Sciatic nerve (tissue), 2 donors: Measurements from ENCODE around the gene STIP1. TPM values are rescaled to one million over a fixed set of nuclear protein-coding genes. Genes with fewer than 3 reads are reported as not detected.

Experiments used
- ATAC-seq: fragments of 200-7000 bp; cut with Tn5 transposase; one replicate; pipeline ENCODE4 v1.9.1; 2020; ENCODE audit warnings: mild to moderate bottlenecking, moderate library complexity
- DNase-seq: peaks from one replicate; pipeline ENCODE4 v3.0.0-alpha.2; 2020; ENCODE audit warnings: low spot score
- intact Hi-C: fragments of 100-400 bp; cut with DNase I; formaldehyde crosslinking; loops from one replicate; pipeline ENCODE4 v1.14.2; 2022
- total RNA-seq: library from RNA; stranded (reverse); fragmentation: NEBNext Ultra II Directional; extraction: Animal tissue kit (Norgen Biotek cat#: 25700); gene quantifications from one replicate; pipeline ENCODE4 v1.2.1, GENCODE V29; 2021
- donor health status: DM: no; HTN: no; CAD: no.
- donor health status: DM: no; HTN: no; CAD: no.

STIP1 gene
- total RNA-seq, 1 donor from 2014 or later: 87.6 TPM

DNA sequence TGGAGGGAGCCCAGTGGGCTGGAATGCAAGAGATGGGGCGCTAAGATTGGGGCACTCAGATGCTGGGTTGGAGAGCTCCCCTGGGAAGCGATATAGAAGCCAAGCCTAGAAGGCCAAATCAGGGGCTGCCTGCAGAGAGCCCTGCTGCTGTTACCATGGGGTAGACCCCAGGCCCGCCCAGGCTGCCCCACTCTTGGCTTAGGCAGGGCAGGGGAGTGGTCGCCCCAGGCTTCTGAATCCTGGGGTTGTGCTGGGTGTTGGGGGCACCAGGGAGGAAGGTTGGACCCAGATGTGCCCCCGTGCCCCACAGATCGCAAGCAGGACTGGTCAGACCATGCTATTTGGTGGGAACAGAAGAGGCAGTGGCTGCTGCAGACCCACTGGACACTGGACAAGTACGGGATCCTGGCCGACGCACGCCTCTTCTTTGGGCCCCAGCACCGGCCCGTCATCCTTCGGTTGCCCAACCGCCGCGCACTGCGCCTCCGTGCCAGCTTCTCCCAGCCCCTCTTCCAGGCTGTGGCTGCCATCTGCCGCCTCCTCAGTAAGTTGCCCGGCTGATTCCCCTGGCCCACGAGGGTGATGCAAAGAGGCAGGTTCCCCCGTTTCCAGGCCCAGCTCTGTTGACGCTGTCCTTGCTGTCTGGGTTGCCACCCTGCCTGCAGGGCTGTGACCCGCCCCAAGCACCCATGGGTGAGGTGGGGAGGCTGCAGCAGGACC lies 24.5 kb downstream of the STIP1 start:
- intact Hi-C loops: no loop called here
- DNase-seq: no peak
- ATAC-seq: no peak

DNA sequence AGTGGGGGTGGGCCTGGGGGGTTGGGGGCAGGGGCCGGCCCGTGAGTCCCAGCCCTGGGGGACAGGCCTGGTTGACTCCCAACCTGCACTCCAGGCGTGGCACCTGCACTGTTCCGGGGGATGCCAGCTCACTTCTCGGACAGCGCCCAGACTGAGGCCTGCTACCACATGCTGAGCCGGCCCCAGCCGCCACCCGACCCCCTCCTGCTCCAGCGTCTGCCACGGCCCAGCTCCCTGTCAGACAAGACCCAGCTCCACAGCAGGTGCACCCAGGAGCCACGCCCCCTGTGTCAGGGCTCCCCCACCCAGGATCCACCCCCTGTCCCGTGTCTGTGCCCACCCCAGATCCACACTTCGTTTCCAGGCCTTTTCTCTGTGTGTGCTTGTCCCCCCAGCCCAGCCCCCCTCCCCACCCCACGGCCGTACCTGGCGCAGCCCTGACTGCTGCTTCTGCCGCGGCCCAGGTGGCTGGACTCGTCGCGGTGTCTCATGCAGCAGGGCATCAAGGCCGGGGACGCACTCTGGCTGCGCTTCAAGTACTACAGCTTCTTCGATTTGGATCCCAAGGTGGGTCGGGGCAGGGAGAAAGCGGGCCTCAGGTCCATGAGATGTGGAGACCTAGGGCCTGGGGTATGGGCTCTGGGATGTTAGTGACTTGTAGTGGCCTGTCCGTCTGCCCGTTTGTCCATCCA lies 25.4 kb downstream of the STIP1 start:
- DNase-seq (no peak), ATAC-seq (no peak)
- intact Hi-C loops: no loop called here

DNA sequence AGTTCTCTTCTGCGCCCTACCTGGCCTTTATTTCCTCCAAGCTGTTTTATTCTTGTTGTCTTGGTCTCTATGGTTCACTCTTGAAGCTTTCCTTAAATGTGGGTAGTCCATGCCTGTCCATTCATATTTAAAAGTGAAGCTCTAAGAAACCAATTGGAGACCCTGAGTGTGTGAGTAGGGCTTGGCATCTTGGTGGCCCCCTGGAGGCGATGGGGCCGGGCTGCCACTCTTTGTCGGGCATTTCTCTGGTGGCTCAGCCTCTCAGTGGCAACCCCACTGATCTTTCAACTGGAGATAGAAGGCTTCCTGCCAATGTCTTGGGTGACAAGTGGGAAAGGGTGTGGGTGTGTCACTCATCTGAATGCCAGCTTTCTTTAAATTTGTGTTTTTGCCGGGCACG lies 30.9 kb downstream of the STIP1 start:
- intact Hi-C loops: no loop called here
- no peak for ATAC-seq
- DNase-seq: no peak

DNA sequence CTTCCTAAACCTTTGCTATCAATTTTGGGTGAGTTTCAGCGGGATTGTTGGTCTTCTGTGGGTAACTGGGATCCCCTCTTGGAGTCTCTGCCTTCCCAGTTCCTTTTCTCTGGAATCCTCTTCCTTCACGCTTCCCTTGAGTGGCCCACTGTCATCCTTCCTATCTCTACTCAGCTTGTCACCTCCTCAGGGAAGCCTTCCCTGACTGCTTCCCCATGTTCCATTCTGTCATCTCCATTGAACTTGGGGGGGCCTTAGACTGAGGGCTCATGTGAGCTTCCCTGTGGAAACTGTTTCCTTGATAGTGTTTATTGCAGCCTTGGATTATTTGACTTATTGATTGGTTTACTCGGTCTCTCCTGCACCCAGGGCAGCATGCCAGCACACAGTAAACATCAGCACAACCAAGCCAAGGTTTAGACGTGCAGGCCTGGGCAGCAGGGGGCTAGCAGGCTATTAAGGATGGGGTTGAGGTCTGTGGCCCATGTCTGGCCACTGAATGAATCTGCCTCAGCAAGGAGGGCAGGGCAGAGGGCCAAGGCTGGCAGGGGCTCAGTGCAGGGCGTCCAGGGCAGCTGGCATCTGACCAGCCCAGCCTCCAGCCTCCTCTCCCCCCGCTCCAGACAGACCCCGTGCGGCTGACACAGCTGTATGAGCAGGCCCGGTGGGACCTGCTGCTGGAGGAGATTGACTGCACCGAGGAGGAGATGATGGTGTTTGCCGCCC lies 32.8 kb downstream of the STIP1 start:
- DNase-seq: no peak
- intact Hi-C loops: no loop called here
- no peak for ATAC-seq

DNA sequence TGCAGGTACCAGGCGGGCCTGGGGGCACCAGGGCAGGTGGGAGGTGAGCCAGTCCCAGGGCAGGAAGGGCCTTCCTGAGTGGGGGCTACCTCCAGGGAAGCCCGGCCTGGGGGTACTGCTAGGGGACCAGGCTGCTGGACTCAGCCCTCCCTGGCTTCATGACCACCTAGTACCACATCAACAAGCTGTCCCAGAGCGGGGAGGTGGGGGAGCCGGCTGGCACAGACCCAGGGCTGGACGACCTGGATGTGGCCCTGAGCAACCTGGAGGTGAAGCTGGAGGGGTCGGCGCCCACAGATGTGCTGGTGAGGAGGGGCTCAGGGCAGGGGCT lies 33.3 kb downstream of the STIP1 start:
- intact Hi-C loops: no loop called here
- DNase-seq (no peak), ATAC-seq (no peak)

DNA sequence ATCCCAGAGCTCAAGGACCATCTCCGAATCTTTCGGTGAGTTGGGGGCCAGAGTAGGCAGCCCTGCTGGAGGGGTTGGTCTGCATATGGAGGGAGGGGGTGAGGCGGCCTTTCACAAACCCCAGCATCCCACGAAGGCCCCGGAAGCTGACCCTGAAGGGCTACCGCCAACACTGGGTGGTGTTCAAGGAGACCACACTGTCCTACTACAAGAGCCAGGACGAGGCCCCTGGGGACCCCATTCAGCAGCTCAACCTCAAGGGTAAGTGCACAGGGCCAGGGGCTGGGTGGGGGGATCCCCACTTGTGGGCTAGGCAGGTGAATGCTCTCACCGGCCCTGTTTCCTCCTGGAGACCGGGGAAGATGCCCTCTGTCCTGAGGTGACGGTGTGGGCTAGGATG lies 33.8 kb downstream of the STIP1 start:
- ATAC-seq (no peak), DNase-seq (no peak)
- intact Hi-C loops: no loop called here

DNA sequence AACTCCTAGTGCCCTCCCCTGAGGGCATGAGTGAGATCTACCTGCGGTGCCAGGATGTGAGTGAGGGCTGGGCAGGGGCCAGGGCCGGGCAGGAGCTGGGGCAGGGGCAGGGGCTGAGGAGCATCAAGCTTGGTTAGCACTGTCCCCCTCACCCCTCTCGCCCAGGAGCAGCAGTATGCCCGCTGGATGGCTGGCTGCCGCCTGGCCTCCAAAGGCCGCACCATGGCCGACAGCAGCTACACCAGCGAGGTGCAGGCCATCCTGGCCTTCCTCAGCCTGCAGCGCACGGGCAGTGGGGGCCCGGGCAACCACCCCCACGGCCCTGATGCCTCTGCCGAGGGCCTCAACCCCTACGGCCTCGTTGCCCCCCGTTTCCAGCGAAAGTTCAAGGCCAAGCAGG lies 34.3 kb downstream of the STIP1 start:
- intact Hi-C loops: no loop called here
- DNase-seq (no peak), ATAC-seq (no peak)

DNA sequence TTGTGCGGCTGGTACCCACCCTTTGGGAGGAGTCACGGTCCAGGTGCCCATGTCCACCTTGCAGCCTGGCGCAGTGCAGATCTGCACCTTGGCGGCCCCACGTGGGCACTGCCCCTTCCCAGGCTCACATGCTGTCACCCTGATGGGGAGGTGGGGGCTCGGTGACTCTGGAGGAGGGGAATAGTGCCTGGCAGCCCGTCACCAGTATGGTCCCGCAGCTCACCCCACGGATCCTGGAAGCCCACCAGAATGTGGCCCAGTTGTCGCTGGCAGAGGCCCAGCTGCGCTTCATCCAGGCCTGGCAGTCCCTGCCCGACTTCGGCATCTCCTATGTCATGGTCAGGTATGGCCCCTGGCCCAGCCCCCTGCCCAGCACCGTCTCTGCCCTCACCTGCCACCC lies 34.8 kb downstream of the STIP1 start:
- ATAC-seq: no peak
- DNase-seq: no peak
- intact Hi-C loops: no loop called here

DNA sequence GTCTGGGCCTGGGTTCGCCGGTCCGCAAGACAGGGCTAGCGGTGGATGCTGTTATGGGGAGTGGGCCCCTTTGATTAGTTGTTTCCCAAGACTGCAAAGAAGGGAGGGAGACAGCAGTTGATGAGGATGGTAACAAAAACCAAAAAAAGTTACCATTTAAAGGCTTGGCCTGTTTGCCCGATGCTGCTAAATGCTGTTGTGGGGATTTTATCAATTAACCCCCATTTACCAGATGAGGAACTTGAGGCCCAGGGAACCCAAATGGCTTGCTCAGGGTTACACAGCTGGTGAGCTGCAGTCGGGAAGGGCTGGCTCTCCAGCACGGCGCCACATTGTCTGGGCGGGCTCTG lies 36.7 kb downstream of the STIP1 start:
- intact Hi-C loops: no loop called here
- DNase-seq: no peak
- no peak for ATAC-seq

DNA sequence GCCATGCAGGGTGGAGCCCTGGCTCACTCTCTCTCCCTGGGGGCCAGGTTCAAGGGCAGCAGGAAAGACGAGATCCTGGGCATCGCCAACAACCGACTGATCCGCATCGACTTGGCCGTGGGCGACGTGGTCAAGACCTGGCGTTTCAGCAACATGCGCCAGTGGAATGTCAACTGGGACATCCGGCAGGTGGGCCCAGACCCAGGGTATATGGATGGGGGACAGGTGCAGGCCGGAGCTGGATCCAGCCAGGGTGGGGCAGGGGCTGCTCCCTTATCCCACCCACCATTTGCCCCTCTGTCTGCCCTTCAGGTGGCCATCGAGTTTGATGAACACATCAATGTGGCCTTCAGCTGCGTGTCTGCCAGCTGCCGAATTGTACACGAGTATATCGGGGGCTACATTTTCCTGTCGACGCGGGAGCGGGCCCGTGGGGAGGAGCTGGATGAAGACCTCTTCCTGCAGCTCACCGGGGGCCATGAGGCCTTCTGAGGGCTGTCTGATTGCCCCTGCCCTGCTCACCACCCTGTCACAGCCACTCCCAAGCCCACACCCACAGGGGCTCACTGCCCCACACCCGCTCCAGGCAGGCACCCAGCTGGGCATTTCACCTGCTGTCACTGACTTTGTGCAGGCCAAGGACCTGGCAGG lies 37.2 kb downstream of the STIP1 start:
- no peak for ATAC-seq
- intact Hi-C loops: no loop called here
- DNase-seq: no peak

DNA sequence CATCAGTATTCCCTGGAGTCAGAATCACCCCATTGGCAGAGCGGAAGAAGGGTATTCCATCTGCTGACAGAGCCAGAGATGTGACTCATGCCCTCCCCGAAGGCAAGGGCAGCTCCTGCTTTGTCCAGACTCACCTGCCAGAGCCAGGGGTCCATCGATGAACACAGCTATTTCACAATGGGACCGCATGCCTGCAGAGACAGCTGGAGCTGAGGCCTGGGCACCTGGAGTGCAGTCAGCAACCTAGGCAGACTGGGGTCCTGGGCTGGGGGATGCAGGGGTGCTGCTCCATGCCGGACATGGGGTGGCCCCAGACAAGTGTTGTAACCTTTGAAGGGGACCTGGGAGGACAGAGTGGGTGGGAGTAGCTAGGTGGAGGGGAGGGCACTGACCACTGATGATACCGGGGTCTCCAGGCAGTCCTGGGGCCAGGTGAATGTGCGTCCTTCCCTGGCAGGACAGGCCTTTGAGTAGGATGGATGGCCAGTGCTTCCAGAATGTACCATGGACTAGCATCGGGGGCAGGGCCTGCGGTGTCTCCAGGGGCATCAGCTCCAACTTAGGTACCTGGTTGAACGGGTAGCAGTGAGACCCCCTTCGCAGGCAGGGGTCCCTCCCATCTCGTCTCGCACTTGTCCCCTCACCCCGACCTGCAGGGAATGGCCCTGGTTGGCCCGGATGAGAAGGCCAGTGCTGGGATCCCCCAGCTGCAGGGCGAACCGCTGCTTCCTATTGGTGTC lies 38.4 kb downstream of the STIP1 start:
- intact Hi-C loops: no loop called here
- DNase-seq: peak; percentile 59

DNA sequence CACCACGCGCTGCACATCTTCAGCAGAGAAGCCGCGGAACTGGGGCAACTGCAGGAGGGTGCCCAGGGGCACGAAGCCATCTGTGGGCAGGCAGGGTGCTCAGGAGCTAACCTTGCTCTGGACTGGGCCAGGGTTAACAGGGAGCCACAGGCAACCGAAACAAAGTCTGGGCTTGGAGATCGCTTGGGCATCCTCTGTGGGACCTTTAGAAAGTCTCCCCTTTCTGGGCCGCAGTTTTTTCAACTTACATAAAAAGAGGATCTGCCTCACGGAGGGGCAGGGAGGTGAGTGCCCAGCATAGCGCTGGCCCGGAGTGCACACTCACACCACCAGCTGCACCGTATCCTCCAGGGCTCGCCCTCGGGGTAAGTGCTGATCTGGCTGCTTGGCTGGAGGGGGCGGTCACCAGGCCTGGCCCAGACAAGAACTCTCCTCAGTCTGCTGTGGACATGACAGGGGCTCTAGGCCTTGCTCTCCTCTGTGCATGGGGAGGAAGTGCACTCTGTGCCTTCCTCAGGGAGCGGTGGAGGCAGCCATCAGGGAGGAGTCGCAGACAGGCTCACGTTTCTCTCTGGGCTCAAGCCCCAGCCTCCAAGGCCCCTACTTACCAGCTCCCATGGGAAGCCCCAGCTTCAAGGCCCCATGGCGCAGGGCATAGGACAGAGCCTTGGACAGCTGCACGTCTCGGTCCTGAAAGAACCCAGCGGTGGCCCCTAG lies 39.1 kb downstream of the STIP1 start:
- DNase-seq (peak; percentile 63), ATAC-seq (no peak)
- intact Hi-C loops: no loop called here

More for the DNA sequence above, 38.4 kb downstream of the STIP1 start:
- no peak for ATAC-seq

DNA sequence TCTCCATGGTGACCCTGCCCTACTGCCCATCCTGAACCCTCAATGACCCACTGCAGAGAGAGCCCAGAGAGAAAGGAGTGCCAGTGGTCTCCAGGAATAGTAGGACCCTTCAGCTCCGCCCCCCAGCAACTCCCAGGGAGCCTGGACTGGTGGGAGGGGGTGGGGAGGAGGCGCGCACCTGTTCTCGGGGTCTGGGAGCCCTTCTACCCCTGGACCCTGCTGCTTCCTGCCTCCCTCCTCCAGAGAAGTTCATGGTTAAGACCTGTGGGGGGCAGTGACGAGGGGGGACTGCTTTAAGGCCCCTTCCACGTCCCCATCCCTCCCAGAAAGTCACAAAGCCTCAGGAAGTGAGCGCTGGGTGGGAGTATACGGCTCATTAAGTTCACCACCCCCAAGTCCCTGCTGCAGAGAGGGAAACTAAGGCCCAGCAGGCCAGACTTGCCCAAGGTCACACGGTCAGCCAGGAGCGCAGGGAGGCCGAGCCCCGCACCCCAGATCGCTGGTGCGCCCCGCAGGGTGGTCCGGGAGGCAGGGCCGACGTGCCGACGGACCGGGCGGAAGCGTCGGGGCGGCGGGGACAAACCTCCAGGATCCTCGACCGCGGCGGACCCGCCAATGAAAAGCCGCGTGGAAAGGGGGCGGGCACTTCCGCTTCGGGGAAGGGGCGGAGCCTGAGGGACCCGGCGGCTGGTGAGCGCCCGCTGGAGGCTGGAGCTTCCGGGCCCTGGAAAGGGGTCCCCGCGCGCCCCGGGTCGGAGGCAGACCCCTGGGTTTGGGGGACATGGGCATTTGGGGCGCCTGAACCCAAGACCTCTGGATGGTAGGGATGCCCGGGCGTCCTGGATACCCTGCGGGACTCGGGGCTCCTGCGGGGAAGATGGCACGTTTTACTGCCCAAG lies 39.9 kb downstream of the STIP1 start, which contains the start of the genes NUDT22 and TRPT1:
Gene NUDT22, plus strand, starts transcription at position 667 of the 899 bp plus-strand sequence. CDS start 379 bp downstream, outside the sequence.
Gene TRPT1, minus strand, starts transcription at position 579 of the 899 bp plus-strand sequence. Its CDS starts 326 bp downstream, at position 253.
- DNase-seq: peak; percentile 96
- intact Hi-C loops: no loop called here
- peak; percentile 84 for ATAC-seq

DNA sequence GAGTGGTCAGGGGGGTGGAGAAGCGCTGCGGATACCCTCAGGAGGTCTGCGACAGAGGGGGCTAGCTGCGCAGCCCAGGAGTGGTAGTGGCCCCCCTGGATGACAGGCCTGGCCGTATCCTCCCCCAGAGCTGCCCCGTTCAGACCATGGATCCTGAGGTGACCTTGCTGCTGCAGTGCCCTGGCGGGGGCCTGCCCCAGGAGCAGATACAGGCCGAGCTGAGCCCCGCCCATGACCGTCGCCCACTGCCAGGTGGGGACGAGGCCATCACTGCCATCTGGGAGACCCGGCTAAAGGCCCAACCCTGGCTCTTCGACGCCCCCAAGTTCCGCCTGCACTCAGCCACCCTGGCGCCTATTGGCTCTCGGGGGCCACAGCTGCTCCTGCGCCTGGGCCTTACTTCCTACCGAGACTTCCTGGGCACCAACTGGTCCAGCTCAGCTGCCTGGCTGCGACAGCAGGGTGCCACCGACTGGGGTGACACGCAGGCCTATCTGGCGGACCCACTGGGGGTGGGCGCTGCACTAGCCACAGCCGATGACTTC lies 40.6 kb downstream of the STIP1 start:
- intact Hi-C loops: no loop called here
- DNase-seq (peak; percentile 75), ATAC-seq (peak; percentile 25)

DNA sequence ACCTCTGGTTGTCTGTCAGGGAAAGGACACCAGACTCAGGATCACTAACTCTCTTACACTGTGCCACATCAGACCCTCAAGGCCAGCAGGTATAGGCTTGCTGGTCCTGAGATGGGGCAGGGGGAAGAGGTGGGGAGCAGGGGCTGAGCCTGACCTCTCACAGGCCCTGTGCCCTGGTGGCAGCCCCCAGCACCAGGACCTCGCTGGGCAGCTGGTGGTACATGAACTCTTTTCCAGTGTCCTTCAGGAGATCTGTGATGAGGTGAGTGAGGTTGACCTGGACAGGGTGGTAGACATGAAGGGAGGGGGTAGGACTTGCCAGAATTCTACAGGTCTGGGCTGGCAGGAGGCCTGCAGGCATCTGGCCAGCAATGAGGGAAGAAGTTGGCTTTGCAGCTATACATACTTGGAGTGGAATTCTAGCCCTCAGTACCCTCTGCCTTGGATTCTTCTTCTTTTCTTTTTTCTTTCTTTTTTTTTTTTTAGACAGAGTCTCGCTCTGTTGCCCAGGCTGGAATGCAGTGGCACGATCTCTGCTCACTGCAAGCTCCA lies 41.5 kb downstream of the STIP1 start:
- intact Hi-C loops: no loop called here
- peak; percentile 58 for DNase-seq

DNA sequence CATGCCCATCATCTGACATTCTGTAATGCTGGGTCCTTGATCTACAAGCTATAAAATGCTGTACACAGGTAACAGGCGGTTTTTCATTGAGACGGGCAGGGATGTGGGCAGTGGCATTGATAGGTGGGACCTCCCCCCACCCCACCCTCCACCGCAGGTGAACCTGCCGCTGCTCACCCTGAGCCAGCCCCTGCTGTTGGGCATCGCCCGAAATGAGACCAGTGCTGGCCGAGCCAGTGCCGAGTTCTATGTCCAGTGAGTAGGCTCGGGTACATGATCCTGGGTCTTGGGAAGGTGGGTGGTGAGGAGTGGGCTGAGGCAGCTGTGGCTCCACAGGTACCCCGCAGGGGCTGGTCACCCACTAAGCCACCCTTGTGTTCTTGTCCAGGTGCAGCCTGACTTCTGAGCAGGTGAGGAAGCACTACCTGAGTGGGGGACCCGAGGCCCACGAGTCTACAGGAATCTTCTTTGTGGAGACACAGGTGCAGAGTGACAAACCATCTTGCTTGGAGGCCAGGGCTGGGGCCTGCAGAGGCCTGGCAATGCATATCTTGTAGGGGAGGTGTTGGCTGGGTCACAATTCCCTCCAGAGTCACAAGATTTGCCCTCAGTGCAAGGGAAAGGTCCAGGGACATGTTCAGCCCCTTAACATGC lies 43.2 kb downstream of the STIP1 start:
- intact Hi-C loops: no loop called here
- DNase-seq (peak; percentile 59), ATAC-seq (no peak)

More for the DNA sequence above, 41.5 kb downstream of the STIP1 start:
- ATAC-seq: no peak
